Measurements from ENCODE around the gene ZMYND12.
"Not testable (repeated sequence)": the region's sequence is repeated elsewhere in the genome, so short reads cannot be mapped to it uniquely, and the experiment has no call there.

Gene ZMYND12, protein sequence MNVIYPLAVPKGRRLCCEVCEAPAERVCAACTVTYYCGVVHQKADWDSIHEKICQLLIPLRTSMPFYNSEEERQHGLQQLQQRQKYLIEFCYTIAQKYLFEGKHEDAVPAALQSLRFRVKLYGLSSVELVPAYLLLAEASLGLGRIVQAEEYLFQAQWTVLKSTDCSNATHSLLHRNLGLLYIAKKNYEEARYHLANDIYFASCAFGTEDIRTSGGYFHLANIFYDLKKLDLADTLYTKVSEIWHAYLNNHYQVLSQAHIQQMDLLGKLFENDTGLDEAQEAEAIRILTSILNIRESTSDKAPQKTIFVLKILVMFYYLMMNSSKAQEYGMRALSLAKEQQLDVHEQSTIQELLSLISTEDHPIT

DNA sequence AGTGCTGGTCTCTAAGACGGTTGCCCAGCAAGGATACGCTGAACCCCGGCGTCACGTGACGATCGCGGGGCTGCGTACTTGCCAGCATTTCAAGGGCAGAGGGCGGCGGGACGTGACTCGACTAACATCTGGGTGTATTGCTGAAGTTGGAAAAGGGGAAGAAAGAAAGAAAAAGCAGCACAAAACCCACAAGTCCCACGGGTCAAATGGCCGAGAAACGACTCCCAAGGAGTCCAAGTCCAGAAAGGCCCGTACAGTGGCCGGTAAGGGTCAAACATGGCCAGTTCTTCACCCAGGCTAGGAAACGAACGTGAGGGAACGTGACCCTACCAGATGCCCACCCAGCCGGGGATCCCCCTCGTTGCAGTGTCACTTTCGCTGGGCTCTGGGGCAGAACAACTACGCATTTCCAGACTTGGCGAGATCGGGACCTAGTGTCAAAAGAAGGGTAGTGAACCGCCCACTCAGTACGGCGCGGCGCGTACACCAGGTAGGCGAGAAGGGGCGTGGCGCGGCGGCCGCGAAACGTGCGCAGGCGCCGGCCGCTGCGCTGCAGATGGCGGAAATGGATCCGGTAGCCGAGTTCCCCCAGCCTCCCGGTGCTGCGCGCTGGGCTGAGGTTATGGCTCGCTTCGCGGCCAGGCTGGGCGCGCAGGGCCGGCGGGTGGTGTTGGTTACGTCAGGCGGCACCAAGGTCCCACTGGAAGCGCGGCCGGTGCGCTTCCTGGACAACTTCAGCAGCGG is at the start of gene ZMYND12, which contains the start of gene PPCS:
Gene ZMYND12 (minus strand): TSS at position 13 of the 744 bp plus-strand sequence. CDS start 25 bp downstream, outside the sequence.
Gene PPCS (plus strand): TSS at position 534 of the 744 bp plus-strand sequence. CDS start 23 bp downstream, at position 557.
- Histone ChIP-seq H3K4me3 (peak within 1 kb of the TSS; percentile 69 to 99 (median 91)), H3K27ac (peak within 1 kb of the TSS; percentile 90 to 99 (median 97))

DNA sequence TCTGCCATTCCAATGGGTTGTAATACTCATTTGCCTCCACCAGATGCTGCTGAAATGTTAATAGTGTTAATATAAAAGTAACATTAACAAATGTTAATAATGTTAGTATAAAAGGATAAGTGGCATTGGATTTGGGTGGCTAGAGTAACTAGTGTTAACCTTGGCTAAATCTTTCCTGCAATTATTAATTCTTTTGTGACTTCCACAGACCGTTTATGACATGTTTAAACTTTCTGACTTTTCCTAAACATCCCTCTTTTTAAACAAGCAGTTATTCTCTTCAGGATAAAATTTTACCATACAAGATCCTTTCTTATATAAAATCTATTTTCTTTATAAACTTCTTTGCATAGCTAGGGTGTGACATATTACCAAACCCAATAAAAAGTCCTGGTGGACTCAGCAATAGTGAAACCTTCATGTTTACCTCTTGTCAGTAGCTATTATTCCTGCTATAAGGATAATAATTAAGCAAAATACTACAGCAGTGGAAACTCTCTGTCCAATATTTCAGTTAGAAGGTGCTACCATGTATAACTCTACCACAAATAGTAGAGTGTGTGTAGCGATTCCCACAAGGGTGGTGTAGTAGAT is 48.8 kb upstream of the ZMYND12 start:
- no peak overlapping the region for H3K4me3 ChIP-seq
- no peak overlapping the region for H3K27ac ChIP-seq

DNA sequence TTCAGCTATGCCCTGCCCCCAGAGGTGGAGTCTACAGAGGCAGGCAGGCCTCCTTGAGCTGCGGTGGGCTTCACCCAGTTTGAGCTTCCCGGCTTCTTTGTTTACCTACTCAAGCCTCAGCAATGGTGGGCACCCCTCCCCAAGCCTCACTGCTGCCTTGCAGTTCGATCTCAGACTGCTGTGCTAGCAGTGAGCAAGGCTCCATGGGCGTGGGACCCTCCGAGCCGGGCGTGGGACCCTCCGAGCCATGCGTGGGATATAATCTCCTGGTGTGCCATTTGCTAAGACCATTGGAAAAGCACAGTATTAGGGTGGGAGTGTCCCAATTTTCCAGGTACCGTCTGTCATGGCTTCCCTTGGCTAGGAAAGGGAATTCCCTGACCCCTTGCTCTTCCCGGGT is 46.2 kb upstream of the ZMYND12 start:
- H3K4me3 ChIP-seq, H3K27ac ChIP-seq: not testable (repeated sequence)

DNA sequence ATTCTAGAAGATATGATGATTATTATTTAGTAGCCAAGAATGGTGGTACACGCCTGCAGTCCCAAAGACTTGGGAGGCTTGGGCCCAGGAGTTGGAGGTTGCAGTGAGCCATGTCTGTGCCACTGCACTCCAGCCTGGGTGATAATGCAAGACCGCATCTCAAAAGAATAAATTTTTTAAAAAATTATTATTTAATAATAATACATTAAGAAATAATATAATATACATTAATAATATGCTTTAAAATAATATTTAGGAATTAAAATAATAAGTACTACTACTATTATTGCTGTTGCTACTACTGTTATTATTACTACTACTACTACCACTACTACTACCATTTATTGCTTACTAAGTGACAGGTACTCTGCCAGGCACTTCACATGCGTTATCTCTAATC is 34.4 kb upstream of the ZMYND12 start:
- H3K4me3 ChIP-seq: no peak overlapping the region
- no peak overlapping the region for H3K27ac ChIP-seq

DNA sequence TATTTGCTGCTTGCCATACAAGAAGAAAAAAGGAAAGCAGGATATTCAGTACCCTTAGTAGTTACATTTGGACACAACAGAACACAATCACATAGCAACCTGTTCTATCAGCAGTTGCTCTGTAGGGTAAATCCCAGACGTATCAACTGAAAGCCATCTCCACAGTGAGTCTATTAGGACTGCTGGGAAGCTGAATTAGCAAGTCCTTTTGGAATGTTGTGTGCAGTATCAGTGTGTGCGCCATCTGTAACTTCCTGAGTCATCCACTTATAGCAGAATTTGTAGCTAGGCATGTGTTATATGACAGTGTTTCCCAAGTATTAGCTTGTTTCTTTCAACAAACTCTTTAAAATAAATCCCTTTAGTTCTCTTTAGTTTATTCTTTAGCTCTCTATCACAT is 28.6 kb upstream of the ZMYND12 start:
- Histone ChIP-seq H3K4me3 (no peak overlapping the region), H3K27ac (no peak overlapping the region)

DNA sequence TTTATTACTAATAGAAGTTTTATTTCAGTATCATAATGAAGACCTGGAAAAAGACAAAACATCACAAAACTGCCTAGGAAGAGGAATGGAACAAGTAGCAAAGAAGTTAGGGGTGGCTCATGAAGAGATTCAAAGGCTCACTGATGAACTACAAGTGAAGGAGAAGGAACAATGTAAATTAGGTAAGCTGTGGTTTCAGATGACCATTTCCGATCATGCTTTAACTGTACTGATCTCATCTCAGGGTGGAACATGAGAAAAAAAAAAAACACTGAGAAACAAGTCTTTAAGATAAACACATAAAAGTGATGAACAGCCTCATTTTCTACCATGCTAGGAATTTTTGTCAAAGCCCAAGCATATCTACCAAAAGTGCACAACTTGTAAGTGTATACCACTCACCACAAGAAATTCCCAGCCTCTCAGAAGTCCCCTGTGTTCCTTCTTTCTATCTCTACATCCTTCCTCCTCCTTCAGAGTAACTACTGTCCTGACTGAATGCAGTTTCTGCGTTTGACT is 26.9 kb upstream of the ZMYND12 start:
- H3K4me3 ChIP-seq: no peak overlapping the region
- H3K27ac ChIP-seq: no peak overlapping the region

DNA sequence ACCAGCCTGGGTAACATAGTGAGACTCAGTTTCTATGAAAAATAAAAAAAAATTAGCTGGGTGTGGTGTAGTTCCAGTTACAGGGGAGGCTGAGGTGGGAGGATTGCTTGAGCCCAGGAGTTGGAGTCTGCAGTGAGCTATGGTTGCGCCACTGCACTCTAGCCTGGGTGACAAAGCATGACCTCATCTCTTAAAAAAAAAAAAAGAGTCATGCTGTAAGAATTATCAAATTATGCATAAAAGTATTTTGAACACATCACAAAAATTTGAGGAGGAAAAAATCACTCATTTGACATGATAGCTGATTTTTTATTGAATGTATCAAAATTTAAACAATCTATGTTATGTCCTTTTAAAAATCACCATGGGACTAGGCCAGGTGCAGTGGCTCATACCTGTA is 25.1 kb upstream of the ZMYND12 start:
- no peak overlapping the region for H3K27ac ChIP-seq
- H3K4me3 ChIP-seq: no peak overlapping the region

DNA sequence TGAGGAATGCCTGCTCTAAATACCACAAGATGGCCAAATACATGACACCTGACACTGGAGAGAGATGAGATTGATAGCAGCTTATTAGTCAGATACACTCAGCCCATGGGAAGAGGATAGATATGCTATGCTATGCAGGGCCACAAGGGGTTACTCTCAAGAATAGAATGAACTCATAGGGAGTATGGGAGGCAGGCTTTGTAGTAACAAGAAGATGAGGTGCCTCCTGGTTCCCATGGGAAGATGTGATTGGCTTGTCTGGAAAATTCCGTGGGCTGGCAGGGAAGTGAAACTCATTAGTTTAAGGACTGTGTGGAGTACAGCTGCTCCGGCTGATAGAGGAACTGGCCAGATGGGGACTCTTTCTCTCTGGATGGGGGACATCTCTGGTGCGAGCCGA is 23.8 kb upstream of the ZMYND12 start:
- Histone ChIP-seq H3K27ac (no peak overlapping the region), H3K4me3 (no peak overlapping the region)

DNA sequence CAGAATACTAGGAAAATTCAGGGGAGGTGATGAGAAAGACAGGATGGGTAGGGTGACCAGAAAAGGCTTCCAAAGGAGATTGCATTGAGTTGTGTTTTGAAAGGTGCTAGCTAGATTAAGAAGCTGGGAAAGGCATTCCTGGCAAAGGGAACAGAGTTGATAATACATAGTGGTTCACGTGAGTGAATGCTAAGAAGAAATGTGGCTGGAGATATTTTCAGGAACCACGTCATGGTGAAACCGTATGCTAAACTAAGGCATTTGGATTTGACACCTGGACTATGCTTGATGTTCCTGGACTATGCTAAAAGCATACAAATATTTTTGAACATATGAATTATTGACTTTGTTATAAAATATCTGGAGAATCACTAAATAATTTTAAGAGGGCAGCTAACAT is 22.0 kb upstream of the ZMYND12 start:
- Histone ChIP-seq H3K27ac (no peak overlapping the region), H3K4me3 (no peak overlapping the region)

DNA sequence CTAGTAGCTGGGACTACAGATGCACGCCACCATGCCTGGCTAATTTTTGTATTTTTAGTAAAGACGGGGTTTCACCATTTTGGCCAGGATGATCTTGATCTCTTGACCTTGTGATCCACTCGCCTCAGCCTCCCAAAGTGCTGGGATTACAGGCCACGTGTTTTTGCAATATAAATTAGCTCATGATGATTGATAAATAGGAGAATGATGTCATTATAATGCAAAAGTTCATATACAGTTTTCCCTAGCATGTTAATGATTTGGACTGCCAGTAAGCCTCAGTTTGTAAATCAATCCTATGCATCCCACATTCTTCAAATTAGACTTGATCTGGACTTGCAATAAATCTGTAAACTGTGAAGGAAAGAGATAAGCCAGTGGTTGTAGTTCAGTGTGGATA is 21.5 kb upstream of the ZMYND12 start:
- H3K27ac ChIP-seq, H3K4me3 ChIP-seq: not testable (repeated sequence)

DNA sequence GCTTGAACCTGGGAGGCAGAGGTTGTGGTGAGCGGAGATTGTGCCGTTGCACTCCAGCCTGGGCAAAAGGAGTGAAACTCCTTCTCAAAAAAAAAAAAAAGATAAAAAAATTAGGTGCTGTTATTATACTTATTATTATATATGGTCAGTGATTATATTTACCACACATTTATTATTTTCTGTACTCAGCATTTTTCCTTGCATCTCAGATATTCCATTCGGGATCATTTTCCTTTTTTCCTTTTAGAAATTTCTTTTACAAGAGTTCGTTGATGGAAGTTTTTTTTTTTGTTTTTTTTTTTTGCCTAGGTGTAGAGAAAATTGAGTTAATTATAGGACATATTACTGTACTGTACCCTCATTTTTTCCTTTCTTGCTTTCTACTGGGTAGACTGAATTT is 20.8 kb upstream of the ZMYND12 start:
- Histone ChIP-seq H3K27ac (no peak overlapping the region), H3K4me3 (no peak overlapping the region)

DNA sequence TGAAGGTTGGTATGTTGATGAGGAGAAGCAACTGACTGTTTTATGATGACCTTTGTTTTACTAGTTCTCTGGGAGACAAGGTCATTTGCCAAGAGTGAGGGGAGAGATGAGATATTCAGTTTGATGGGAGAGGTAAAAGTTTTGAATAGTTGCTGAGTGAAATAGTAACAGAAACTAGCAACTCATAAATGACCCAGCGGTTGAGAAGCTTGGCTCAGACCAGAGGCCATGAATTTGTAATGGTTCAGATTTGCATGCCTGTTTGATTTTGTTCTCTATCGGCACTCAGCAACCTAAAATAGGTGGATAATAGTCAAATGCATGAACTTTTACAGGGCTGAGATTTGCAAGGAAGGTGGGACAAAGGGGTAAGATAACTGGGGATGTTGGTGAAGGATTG is 13.9 kb upstream of the ZMYND12 start:
- no peak overlapping the region for H3K27ac ChIP-seq
- no peak overlapping the region for H3K4me3 ChIP-seq

DNA sequence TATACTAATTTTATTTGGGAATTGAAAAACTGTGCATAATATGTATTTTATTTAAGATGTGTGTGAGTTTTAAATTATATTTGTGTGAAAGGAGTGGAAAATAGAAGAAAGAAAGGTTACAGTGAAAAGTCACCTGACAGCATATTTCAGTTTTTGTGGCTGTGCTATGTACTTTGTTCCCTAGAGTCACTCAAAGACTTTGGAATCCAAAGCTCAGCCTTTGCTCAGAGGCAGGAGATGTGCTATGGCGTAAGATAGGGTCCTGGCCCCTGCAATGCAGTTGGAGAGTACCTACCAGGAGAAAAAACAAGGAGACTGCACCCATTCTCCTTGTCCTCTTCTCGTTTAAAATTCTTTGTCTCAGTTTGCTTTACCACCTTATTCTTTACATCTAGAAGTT is 10.2 kb upstream of the ZMYND12 start:
- no peak overlapping the region for H3K4me3 ChIP-seq
- no peak overlapping the region for H3K27ac ChIP-seq

DNA sequence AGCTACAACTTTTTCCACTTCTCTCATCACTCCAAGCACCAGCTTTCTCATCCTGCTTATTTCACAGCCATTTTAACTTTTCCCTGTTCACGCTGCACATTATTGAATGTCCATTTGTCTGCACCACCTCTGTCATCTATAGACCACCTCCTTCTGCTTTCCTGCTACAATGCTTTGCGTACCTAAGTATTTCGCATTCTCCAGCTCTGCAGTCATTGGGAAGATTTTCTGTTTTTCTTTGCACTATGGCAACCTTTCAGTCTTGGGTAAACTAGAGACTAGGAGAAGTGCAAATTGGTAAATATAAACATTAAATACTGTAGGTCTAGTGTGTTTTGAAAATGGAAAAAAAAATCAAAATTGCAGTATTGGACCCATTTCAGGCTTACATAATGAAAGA is 8.1 kb upstream of the ZMYND12 start:
- H3K27ac ChIP-seq: peak overlapping the region in 1 of 21 experiments; percentile 42

DNA sequence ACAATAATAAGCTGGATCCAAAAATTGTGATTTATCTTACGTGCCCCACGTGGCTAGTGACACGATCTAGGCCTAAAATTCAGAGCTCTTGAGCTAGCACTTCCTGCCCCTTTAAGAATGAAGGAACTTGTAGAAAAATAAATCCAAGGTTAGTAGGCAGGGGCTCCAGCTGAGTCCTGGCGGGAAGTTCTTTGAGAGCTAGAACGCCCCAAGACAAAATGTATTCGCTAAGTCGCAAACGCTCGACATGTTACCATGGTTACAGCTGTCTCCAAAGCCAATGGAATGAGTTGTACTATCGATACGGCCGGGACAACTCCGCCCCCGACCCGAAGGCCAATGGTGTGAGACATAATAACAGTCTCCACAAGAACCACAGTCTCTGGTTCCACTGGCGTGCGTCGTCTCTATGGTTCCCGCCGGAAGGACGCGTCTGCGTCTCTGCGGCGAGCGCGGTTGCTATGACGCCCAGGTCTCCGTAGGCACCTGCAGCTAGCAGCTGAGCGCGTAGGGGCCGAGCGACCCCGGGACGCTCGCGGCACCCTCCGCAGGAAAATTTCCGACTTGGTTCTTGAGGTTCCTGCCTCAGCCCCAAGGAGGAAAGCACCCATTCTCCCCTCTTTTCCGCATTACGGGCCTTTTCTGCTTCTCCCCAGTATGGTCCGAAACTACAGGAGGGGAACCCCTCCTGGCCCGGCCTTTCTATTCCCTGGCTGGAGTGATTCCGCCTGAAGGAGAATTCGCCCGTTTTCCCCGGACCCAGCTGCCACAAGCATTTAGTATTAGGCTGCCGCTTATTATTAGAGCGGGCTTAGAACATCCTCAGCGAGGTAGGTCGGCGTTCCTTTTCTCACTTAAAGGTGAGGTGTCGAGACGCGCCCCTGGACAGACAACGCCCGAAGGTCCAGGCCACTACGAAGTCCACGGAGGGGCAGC is 7.3 kb upstream of the ZMYND12 start, which contains the start of gene CCDC30:
Gene CCDC30 (plus strand): TSS at position 459 of the 936 bp plus-strand sequence. CDS start 17,266 bp downstream, outside the sequence.
- Histone ChIP-seq H3K4me3 (peak within 1 kb of the TSS; percentile 54 to 74 (median 62)), H3K27ac (peak within 1 kb of the TSS in 9 of 21 experiments; percentile 20 to 63 (median 42))

More for the DNA sequence above, 8.1 kb upstream of the ZMYND12 start:
- H3K4me3 ChIP-seq: peak overlapping the region in 5 of 7 experiments; percentile 54 to 74 (median 62)

DNA sequence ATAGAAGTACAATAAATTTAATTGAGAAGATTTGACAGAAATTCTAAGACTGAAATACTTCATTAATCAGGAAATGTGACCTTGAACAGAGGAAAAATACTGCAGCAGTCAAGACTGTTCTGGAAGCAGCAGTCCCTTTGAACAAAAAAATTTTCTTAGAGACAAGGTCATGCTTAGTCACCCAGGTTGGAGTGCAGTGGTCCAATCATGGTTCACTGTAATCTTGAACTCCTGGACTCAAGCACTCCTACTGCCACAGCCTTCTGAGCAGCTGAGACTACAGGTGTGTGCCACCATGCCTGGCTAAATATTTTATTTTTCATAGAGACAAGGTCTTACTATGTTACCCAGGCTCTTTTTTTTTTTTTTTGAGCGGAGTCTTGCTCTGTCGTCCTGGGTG is 5.4 kb upstream of the ZMYND12 start:
- H3K27ac ChIP-seq: no peak overlapping the region

DNA sequence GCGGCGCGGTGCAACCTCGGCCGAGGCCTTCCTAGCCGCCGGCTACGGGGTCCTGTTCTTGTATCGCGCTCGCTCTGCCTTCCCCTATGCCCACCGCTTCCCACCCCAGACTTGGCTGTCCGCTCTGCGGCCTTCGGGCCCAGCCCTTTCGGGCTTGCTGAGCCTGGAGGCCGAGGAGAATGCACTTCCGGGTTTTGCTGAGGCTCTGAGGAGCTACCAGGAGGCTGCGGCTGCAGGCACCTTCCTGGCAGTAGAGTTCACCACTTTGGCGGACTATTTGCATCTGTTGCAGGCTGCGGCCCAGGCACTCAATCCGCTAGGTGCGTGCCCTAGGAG is 900 bp upstream of the ZMYND12 start:
- peak overlapping the region; percentile 90 to 99 (median 97) for H3K27ac ChIP-seq
- H3K4me3 ChIP-seq: peak overlapping the region; percentile 69 to 99 (median 91)

More for the DNA sequence above, 5.4 kb upstream of the ZMYND12 start:
- H3K4me3 ChIP-seq: no peak overlapping the region

DNA sequence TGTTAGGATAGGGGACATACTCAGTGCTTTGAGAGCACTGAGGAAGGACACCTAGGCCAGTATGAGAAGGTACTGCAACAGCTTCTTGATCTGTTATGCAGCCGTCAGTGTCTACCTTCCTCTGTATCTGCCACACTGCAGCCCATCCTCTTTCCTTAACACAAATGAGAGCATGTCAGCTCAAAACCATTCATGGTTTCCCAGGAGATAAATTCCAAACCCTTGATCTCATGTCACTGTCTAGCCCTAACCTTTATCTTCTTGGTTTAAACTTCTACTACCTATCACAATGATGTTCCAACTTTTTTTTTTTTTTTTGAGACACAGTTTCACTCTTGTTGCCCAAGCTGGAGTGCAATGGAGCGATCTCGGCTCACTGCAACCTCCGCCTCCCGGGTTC is 1.4 kb downstream of the ZMYND12 start:
- no peak overlapping the region for H3K27ac ChIP-seq
- H3K4me3 ChIP-seq: no peak overlapping the region

DNA sequence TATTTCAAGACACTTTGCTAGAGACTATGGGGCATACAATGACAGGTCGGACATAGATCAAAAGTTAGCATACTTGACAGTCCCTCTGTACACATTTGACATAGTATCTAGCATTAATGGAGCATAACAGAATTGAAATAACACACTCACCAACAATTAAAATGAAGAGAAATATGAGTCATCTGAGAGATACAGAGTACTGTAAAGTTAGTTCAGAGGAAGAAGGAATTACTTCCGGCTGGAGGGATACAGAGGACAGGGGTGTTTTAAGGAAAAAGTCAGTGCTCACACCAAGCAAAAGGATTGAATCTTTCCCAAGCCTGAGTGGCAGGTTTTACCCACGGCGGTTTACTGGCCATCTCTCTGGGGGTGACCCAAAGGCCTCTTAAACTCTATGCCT is 2.4 kb downstream of the ZMYND12 start:
- no peak overlapping the region for H3K4me3 ChIP-seq
- no peak overlapping the region for H3K27ac ChIP-seq
